Measurements from ENCODE around the gene PCNA. TPM values are rescaled to one million over a fixed set of nuclear protein-coding genes. Genes with fewer than 3 reads are reported as not detected.
"Not testable (repeated sequence)": the region's sequence is repeated elsewhere in the genome, so short reads cannot be mapped to it uniquely, and the experiment has no call there.

Gene PCNA
- total RNA-seq, 1 donor from 2014 or later: 60.8 TPM

- DNase-seq (ENCODE audit: low read depth) (no peak), FAIRE-seq (no peak)
- Histone ChIP-seq H3K36me3 (ENCODE audit: control insufficient read depth, insufficient read depth, low read length) (peaks cover 12% of the 10 kb centered on the region), H3K4me3 (ENCODE audit: low read depth, low read length) (no peak overlapping the region), H3K27me3 (ENCODE audit: control insufficient read depth, insufficient read depth, low read length) (no peaks in the 10 kb centered on the region)
- TF ChIP-seq CTCF (IDR thresholded peaks at IDR 0.05; ENCODE audit: insufficient read depth, low read length, severe bottlenecking): no peak
Measured at GRCh38 chr20:5104479-5104878, 15.3 kb downstream of the PCNA start.

GRCh38 chr20:5100684-5101347 is 18.9 kb downstream of the PCNA start:
- FAIRE-seq (no peak), DNase-seq (ENCODE audit: low read depth) (peak; percentile 50)
- peak; percentile 73 for TF ChIP-seq CTCF (IDR thresholded peaks at IDR 0.05; ENCODE audit: insufficient read depth, low read length, severe bottlenecking)
- Histone ChIP-seq H3K27me3 (ENCODE audit: control insufficient read depth, insufficient read depth, low read length) (no peaks in the 10 kb centered on the region), H3K4me3 (ENCODE audit: low read depth, low read length) (no peak overlapping the region), H3K36me3 (ENCODE audit: control insufficient read depth, insufficient read depth, low read length) (peaks cover 7% of the 10 kb centered on the region)

- H3K36me3 ChIP-seq (ENCODE audit: control insufficient read depth, insufficient read depth, low read length); H3K4me3 ChIP-seq (ENCODE audit: low read depth, low read length); FAIRE-seq; H3K27me3 ChIP-seq (ENCODE audit: control insufficient read depth, insufficient read depth, low read length); DNase-seq (ENCODE audit: low read depth): not testable (repeated sequence)
Measured at GRCh38 chr20:5099909-5100308, 19.8 kb downstream of the PCNA start.

- not testable (repeated sequence) for H3K27me3 ChIP-seq (ENCODE audit: control insufficient read depth, insufficient read depth, low read length); FAIRE-seq; H3K4me3 ChIP-seq (ENCODE audit: low read depth, low read length); H3K36me3 ChIP-seq (ENCODE audit: control insufficient read depth, insufficient read depth, low read length); DNase-seq (ENCODE audit: low read depth)
Measured at GRCh38 chr20:5099009-5099408, 20.7 kb downstream of the PCNA start.

GRCh38 chr20:5096463-5096862 is 23.3 kb downstream of the PCNA start:
- Histone ChIP-seq H3K27me3 (ENCODE audit: control insufficient read depth, insufficient read depth, low read length) (no peaks in the 10 kb centered on the region), H3K36me3 (ENCODE audit: control insufficient read depth, insufficient read depth, low read length) (peaks cover 1% of the 10 kb centered on the region), H3K4me3 (ENCODE audit: low read depth, low read length) (no peak overlapping the region)
- FAIRE-seq (no peak), DNase-seq (ENCODE audit: low read depth) (no peak)
- TF ChIP-seq CTCF (IDR thresholded peaks at IDR 0.05; ENCODE audit: insufficient read depth, low read length, severe bottlenecking): no peak

GRCh38 chr20:5095931-5096330 is 23.8 kb downstream of the PCNA start:
- Histone ChIP-seq H3K27me3 (ENCODE audit: control insufficient read depth, insufficient read depth, low read length) (no peaks in the 10 kb centered on the region), H3K4me3 (ENCODE audit: low read depth, low read length) (no peak overlapping the region), H3K36me3 (ENCODE audit: control insufficient read depth, insufficient read depth, low read length) (peaks cover 1% of the 10 kb centered on the region)
- no peak for DNase-seq (ENCODE audit: low read depth)
- TF ChIP-seq CTCF (IDR thresholded peaks at IDR 0.05; ENCODE audit: insufficient read depth, low read length, severe bottlenecking): no peak
- no peak for FAIRE-seq

GRCh38 chr20:5095454-5095853 is 24.3 kb downstream of the PCNA start:
- Histone ChIP-seq H3K4me3 (ENCODE audit: low read depth, low read length) (no peak overlapping the region), H3K27me3 (ENCODE audit: control insufficient read depth, insufficient read depth, low read length) (no peaks in the 10 kb centered on the region), H3K36me3 (ENCODE audit: control insufficient read depth, insufficient read depth, low read length) (peaks cover 1% of the 10 kb centered on the region)
- FAIRE-seq (no peak), DNase-seq (ENCODE audit: low read depth) (no peak)
- no peak for TF ChIP-seq CTCF (IDR thresholded peaks at IDR 0.05; ENCODE audit: insufficient read depth, low read length, severe bottlenecking)
